Activated CD8-positive, alpha-beta memory T cell treated with anti-CD3 and anti-CD28 coated beads, Interleukin-2, amount 50 U/mL, for 1 hour (primary cell): ENCODE results near the gene SNAP25.

Source experiments
- DNase-seq: peaks from one replicate; pipeline ENCODE4 v3.0.0-alpha.2; 2020; ENCODE audit errors: extremely low read depth

Gene SNAP25

GRCh38 chr20:10216146-10216791, 2.4 kb upstream of the SNAP25 start:
- no peak for DNase-seq

GRCh38 chr20:10217721-10218410, 764 bp upstream of the SNAP25 start:
- DNase-seq, result no peak

GRCh38 chr20:10219452-10219791, 792 bp downstream of the SNAP25 start:
- no peak for DNase-seq

GRCh38 chr20:10219993-10220750, 1.5 kb downstream of the SNAP25 start:
- DNase-seq, result no peak

GRCh38 chr20:10221021-10221420, 2.4 kb downstream of the SNAP25 start:
- DNase-seq, result no peak

- DNase-seq, result no peak
Measured at GRCh38 chr20:10225439-10226060, 6.9 kb downstream of the SNAP25 start.

- DNase-seq, result no peak
Measured at GRCh38 chr20:10228330-10228729, 9.7 kb downstream of the SNAP25 start.

- DNase-seq, result no peak
Measured at GRCh38 chr20:10231290-10231689, 12.7 kb downstream of the SNAP25 start.

- DNase-seq, result no peak
Measured at GRCh38 chr20:10236540-10237533, 18.2 kb downstream of the SNAP25 start.

GRCh38 chr20:10239954-10240353, 21.3 kb downstream of the SNAP25 start:
- no peak for DNase-seq

GRCh38 chr20:10240655-10241054, 22.0 kb downstream of the SNAP25 start:
- no peak for DNase-seq

- no peak for DNase-seq
Measured at GRCh38 chr20:10242166-10242565, 23.5 kb downstream of the SNAP25 start.

- DNase-seq, result no peak
Measured at GRCh38 chr20:10247440-10247839, 28.8 kb downstream of the SNAP25 start.

GRCh38 chr20:10249048-10249770, 30.6 kb downstream of the SNAP25 start:
- DNase-seq, result no peak

- DNase-seq, result no peak
Measured at GRCh38 chr20:10249822-10250221, 31.2 kb downstream of the SNAP25 start.

GRCh38 chr20:10250902-10251301, 32.3 kb downstream of the SNAP25 start:
- no peak for DNase-seq

- DNase-seq, result no peak
Measured at GRCh38 chr20:10253780-10254179, 35.1 kb downstream of the SNAP25 start.

- no peak for DNase-seq
Measured at GRCh38 chr20:10255846-10256245, 37.2 kb downstream of the SNAP25 start.

- DNase-seq, result no peak
Measured at GRCh38 chr20:10259166-10259565, 40.5 kb downstream of the SNAP25 start.

- DNase-seq, result no peak
Measured at GRCh38 chr20:10260316-10260715, 41.7 kb downstream of the SNAP25 start.

GRCh38 chr20:10261702-10262101, 43.1 kb downstream of the SNAP25 start:
- DNase-seq, result no peak
